GM21737 (cell line): Measurements from ENCODE around the gene FAM72C.
A peak's percentile ranks its signal among the peaks of the same experiment; 100 is the strongest.
"Not testable (repeated sequence)": the region's sequence is repeated elsewhere in the genome, so short reads cannot be mapped to it uniquely, and the experiment has no call there.

ENCODE experiments used
- ATAC-seq: cut with Tn5 transposase; IDR thresholded peaks from one replicate; pipeline ENCODE4 v1.9.1; 2021; ENCODE audit warnings: mild to moderate bottlenecking, moderate library complexity; ENCODE audit not compliant: unreplicated experiment

The FAM72C gene

DNA sequence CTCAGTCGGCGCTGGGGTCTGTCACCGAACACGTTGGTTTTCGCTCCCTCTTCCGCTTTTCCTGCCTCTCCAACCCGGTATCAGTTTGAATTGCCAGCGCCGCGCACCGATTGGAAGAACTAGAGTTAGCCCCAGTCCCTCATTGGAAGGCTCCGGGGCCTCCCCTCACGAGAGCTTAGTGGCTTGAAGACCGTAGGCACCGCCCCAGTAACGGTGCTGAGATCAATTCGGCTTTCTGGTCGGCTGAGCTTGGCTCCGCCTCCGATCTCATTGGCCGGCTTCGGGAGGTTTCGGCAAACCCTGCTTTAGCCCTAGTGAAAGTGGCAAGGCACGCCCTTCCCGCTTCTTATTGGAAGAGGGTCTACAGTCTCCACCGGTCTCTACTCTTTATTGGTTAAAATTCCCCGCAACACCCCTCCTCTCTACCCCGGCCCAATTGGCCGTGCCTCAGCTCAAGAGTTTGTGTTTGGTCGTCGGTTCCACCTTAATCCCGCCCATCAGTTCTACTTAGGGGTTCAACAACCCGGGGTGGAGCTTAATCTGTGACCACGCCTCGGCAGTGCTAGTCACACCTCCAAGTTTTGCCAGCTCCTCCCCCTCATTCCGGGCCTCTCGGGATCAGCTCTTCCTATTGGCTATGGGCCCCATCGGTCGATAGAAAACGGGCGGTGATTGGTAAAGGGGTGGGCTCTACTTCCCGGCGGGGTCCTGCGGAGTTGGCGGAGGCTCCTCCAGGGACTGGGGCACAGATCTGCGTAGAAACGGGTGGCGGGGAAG is at the start of gene FAM72C:
Gene FAM72C, minus strand, starts transcription at position 63 of the 777 bp plus-strand sequence. CDS start 845 bp downstream, outside the sequence.
- peak; percentile 82 for ATAC-seq

DNA sequence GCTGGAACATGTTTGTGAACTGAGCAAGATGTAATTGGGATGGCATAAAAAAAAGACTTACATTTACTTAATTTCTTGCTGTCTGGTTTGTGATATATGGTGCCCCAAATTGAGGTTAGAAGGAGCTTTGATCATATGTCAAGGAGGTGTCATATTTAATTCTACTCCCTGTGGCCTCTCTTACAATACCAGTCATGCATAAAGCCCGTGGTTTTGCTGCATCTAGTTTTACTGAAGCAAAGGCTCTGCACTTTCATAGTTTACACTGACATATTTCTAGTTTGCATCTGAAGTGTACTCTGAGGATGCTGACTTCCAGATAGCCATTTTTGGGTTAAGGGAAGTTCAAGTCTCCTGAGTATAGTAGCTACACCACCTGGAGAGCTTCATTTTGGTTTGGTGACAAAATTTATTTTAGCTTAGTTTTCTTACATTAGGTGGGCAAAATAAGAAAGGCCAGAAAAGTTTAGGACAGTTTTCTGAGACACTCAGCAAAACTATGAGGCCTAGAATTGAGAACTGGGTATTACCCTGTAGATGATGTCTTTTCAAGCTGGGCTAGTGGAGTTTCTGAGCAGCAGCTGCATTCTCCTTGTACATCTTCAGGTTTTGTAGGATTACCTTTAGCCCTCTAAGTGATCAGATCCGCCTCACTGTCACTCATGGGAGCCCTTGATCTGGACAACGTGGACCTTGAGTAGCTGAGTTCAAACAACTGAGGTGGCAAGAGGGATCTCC is 48.4 kb upstream of the FAM72C start:
- peak; percentile 69 for ATAC-seq

- ATAC-seq: not testable (repeated sequence)
Observed at GRCh38 chr1:144019101-144019500, 47.3 kb upstream of the FAM72C start.

GRCh38 chr1:144015180-144015966 is 43.6 kb upstream of the FAM72C start:
- ATAC-seq: not testable (repeated sequence)

DNA sequence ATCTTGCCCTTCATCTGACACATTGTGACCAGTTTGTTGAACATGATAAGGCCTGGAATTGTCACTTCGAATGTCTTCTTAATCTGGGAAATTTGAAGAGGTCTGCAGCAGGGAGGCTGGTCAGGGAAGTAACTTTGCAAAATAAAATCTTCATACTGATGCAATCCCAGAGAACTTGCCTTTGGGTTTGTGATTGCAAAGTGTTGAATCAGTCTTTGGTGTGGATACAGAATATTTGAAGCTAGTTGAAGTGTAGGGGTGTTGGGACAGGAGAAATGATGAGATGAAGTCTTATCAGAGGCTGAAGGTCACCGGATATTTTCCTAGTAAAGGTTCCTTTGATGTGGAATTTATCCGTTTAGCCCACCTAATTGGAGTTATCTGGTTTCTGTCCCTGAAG is 42.7 kb upstream of the FAM72C start:
- ATAC-seq: not testable (repeated sequence)

- not testable (repeated sequence) for ATAC-seq
Observed at GRCh38 chr1:144014121-144014520, 42.3 kb upstream of the FAM72C start.

GRCh38 chr1:144012168-144012733 is 40.5 kb upstream of the FAM72C start:
- peak; percentile 99 for ATAC-seq

- ATAC-seq: peak; percentile 34
Observed at GRCh38 chr1:144009410-144009809, 37.6 kb upstream of the FAM72C start.

DNA sequence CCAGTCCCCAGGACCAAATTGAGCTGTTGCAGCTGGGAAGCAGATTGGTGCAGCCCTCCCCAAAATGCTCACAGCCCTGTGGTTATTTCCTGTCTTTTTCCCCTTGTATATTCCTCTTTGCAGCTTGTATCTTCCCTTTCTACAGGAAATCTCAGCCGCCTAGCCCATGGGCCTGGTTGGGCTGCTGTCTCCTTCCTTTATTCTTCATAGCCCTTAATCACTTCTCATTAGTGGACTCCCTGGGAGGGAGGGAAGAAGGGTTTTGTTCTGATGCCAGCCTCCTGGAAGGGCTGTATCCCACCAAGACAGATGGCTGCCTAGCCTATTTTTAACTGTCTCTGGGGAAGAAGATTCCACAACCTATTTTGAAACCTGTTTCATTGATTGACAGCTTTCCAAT is 32.5 kb upstream of the FAM72C start:
- not testable (repeated sequence) for ATAC-seq

DNA sequence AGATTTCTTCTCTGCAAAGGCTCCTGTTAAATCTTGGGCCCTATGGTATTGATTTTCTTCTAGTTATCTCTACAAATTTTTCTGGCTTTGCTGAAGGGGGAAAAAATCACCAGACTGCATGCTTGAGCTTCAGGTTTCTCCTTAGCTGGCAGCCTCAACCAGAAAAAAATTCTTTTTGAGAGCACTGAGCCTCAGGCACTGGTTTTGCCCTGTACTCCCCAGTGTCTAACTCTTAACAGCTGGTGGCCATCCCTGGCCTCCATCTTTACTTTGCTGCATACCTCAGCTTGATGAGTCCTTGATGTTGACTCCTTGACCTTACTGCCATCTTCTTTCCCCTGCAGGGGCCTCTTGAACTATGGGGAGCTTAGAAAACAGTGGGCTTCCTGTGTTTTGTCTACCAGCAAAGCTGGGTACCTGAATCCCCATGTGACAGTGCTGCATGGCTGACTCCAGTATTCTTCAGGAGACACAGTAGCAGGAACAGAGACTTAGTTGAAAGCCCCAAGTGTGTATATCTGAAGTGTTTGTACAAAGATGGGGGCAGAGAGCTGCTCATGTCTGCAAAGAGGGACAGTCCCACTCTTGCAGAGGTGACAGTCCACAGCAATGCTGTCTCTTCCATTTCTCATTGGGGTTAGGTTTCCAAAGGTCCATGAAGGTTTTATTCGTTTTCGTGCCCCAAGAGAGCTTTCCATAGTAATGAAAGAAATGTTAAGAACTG is 31.7 kb upstream of the FAM72C start:
- not testable (repeated sequence) for ATAC-seq

DNA sequence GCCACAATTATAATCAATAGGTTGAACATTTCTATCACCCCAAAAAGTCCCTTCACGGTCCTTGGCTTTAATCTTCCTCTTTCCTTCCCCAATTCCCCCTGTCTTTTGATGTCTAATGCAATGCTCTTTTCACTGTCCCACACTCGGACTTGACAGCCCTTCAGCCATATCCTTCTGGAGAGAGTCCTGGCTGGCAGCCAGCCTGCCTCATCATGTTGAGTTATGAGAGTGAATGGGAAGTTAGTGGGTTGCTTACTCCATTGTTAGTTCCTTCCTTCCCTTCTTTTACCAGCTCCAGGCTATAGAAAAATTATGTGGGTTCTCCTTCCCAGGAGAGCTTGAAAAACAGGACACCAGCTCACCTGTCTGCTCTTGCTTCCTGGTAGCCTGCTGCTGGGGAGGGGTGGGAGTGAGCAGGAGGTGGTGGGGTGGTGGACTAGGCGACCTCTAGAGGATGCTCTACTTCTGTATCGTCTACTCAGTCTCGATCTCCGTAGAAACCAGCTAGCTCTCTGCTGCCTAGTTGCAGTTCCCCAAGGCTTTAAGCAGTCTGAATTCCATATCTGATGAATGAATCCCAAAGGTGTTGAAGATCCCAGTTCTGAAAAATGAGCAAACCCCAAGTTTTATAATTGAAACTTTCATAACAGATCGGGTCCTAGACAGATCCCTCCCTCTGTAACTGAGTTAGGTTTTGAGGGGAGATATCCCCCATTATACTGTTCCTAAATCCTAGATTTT is 30.5 kb upstream of the FAM72C start:
- not testable (repeated sequence) for ATAC-seq

GRCh38 chr1:144001077-144001476 is 29.3 kb upstream of the FAM72C start:
- ATAC-seq: not testable (repeated sequence)

DNA sequence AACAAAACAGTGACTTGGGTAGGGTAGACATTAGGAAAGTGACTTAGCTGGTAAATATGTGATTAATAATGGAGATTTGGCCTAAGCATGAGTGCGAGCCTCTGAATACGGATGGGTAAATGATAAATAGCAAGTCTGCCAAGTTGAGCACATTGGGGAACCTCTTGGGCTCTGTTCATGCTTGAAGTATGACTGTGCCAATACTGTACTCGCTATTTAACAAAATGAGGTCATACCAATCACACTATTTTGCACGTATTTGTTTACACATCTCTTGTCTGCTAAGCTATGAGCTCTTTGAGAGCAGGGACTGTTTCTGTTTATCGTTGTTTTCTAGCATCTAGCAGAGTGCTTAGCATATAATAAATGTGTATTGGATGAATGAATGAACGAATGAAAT is 24.2 kb upstream of the FAM72C start:
- not testable (repeated sequence) for ATAC-seq

DNA sequence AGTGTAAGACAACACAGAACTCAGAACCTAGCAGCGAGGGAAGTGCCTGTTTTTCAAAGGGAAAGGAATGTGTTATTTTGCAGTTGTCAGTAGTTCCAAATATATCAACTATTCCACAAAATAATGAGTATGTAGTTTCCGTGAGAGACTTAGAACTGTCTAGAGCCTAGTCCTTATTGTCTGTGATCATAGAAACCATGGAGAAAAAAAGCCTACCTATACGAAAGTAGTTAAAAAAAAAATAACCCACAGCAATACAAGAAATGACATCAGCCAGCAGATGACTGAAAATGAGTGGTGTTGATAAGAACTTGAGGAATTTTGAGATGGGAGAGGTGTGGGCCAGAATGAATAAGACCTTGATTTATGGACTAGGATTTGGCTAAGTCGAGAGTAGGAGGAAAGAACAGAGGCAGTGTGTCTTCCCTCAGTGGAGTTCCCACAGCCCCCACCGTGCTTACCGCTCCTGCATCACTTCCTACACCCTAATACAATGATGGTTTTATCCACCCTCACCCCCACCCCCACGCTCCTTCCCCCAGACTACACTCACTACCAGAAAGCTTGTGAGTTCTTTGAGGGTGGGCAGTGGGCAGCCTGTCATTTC is 21.6 kb upstream of the FAM72C start:
- not testable (repeated sequence) for ATAC-seq

DNA sequence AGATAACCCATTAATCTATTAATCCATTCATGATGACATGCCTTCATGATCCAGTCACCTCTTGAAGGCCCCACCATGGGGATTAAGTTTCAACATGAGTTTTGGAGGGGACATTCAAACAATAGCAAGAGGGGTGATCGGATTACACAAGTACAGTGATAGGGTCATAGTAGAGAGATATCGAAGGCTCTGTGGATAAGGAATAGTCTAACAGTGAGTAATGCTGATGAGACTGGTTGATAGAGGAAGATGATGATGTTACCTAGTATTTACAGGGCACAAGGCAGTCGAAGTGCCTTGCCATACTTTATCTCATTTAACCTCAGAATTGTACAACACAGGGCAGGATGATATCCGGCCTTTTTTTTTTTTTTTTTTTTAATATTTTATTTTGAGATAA is 18.9 kb upstream of the FAM72C start:
- ATAC-seq: not testable (repeated sequence)

GRCh38 chr1:143989719-143990118 is 17.9 kb upstream of the FAM72C start:
- ATAC-seq: not testable (repeated sequence)

DNA sequence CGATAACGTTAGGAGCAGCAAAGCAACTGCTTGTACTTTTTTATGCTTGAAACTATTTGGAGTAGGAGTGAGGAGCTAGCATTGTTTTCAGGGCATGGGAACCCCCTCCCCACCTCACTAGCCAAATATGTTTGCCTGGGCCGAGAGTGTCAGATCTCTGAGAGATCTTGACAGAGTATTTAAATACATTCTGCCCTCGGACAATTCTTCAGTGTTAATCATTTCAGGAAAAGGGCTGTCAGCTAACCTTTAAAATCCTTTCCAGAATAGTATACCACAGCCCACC is 17.6 kb upstream of the FAM72C start:
- not testable (repeated sequence) for ATAC-seq

DNA sequence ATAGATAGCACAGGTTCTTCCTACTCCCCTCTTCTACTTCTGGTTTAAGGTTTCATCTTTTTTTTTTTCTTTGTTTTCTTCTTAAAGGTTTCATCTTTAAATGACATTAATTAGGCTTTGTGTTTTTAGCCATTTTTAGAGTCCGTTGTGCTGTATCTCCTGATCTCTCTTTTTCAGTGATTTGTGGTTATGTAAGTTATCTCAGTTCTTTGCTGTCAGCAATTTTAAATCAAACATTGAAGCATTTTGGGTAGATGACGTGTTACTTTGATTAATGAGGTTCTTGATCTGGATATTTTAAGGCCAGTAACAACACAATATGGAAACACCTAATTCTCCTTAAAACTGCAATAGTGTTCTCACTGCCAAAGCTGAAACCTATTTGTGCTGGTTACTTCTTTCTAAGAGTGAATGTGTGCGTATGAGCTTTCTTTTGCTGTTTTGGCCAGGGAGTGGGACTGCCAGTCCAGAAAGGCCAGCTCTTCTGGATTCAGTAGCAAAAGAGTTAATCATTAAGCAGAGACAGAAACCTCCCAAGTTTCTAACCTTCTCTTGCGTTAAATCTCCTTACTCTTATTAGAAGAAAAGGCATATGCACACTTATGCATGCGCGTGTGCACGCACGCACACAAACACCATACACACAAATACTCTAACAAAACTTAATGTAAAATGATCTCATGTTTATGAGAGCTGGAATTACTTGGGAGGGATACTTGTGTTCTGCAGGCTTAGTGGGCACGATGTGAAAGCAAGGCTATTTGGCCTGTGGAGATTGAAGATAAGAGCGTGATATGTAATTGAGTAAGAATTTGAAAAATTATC is 17.0 kb upstream of the FAM72C start:
- ATAC-seq: not testable (repeated sequence)
